NCI-H146 treated with DMSO at 0.1 percent for 48 hours (cell line): ENCODE results near the gene KCTD17.

ENCODE experiments used
- DNase-seq: peaks from one replicate; lab custom pipeline; 2025; ENCODE audit not compliant: unreplicated experiment; lab: John Stamatoyannopoulos, UW

The KCTD17 gene

DNA sequence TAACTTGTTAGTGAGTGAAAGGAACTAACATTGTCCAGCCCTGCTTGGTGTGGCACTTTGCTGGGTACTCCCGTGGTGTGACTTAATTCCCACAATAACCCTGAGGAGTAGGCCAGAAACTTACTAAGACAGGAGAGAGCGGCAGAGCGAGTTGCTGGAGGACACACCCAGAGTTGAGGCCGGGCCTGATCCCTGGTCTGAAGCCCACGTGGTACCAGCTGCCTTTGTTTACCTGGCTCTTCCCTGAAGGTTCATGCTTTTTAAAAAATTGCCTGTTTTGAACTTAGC, 31.4 kb upstream of the KCTD17 start:
- DNase-seq: no peak

DNA sequence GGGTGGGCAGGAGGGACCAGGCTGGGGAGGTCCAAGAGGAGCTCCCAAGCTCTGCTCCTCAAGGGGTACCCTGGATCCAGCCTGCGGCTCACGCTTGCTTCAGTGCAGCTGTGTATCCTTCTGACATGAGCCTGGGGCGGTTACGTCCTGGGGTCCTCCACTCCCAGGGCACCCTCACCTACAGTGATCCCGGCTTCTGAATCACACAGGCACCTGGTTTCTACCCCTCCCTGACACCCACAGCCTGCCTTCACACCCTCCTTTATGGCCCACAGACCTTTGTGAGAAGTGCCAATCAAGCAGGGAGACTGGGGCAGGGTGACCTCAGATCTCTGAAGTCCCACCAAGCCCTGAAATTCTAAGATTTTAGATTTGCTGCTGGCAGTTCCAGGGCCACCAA, 30.5 kb upstream of the KCTD17 start:
- DNase-seq: no peak

DNA sequence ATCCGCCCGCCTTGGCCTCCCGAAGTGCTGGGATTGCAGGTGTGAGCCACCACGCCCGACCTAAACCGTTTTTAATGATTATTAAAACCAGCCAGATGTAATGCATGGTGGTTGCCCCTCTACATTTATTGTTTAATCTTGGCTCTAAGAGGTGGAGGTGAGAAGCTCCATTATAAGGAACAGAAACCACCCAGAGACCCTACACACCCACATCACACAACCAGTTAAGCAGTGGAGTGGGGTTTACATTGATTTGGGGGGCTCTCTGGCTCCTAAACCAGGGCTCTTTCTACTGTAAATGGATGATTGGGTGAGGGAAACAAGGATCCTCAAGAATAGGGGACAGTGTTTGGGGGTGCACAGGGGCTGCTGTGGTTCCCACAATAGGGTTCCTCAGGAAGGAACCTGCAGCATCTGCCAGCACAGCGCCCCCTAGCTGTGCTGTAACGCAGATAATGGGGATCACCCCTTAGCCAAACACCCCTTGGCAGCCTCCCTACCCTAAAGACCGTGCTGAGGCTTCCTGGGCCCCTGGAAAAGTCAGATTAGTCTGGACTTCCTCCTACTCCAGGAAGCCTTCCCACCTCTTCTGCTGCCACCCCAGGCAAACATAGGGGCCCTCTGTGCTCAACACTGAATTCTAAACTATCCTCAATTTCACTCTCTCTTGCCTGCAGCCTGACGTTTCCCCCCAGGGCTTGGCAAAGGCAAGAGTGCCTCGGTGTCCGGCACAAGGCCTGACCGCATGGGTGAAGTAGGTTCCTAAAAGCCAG, 29.6 kb upstream of the KCTD17 start:
- DNase-seq: no peak

DNA sequence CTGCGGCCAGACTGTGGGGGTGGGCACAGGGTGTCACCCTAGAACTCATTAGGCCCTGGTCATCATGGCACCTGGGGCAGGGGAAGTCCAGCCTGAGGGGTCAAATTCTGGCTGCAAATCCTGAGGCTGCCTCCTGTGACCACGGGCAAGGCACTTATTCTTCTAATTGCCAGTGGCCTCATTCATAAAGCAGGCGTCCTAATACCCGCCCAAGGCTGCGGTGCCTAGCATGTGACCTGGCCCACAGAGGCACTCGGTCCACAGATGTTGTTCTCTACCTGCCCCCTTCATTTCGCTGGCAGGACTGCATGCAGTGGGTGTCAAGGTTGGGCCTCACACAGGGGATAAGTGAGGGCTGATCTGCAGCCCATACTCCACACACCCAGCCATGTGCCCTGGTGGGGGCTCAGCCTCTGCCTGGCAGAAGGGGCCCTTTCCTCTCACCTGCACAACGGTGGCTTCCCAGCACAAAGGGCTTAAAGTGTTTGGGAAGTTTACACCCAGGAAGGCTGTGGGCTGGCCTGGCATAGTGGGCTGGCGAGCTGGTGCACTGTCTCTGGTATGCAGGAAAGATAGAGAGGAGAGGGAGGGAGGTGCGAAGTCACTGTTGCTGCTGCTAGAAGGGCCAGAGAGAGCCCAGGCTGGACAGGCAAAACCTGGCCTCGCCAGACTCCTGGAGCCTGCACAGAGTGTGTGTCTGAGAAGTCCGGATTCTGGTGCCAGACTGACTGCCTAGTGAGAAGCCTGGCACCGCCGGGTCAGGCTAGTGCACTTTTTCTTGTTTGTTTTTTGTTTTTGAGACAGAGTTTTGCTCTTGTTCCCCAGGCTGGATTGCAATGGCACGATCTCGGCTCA, 28.8 kb upstream of the KCTD17 start:
- no peak for DNase-seq

DNA sequence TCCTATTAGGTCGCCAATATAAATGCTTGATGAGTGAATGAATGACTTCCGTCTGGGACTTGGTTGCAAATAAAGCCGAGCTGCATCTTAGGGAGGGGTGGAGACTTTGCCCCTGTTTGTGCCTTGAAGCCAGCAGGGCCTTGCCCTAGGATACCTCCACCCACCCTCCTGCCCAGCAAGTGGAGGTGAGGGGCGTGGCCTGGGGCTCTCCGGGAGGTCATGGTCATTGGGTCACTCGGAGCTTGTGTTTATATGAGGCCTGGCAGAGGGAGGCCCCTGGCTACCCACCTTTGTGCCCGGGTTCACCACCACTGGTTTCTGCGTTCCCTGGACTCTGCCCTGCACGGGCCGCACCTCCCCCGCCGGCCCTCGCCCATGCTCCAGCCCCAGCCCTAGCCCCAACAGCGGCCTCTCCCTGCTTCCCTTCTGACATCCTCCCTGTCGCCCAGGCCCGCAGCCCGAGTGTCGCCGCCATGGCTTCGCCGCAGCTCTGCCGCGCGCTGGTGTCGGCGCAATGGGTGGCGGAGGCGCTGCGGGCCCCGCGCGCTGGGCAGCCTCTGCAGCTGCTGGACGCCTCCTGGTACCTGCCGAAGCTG, 27.7 kb upstream of the KCTD17 start:
- DNase-seq: no peak

DNA sequence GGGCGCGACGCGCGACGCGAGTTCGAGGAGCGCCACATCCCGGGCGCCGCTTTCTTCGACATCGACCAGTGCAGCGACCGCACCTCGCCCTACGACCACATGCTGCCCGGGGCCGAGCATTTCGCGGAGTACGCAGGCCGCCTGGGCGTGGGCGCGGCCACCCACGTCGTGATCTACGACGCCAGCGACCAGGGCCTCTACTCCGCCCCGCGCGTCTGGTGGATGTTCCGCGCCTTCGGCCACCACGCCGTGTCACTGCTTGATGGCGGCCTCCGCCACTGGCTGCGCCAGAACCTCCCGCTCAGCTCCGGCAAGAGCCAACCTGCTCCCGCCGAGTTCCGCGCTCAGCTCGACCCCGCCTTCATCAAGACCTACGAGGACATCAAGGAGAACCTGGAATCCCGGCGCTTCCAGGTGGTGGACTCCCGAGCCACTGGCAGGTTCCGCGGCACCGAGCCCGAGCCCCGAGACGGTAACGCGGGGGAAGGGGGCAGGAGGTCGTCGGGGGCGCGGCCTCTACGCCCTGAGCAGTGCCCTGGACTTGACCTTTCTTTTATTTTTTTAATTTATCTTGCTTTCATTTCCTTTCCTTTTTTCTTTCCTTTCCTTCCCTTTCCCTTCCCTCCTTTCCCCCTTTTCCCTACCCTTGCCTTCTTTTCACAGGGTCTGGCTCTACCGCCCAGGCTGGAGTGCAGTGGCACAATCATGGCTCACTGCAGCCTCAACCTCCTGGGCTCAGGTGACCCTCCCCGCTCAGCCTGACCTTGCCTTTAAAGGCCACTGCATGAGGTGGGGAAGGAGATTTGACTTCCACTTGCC, 27.0 kb upstream of the KCTD17 start:
- no peak for DNase-seq

DNA sequence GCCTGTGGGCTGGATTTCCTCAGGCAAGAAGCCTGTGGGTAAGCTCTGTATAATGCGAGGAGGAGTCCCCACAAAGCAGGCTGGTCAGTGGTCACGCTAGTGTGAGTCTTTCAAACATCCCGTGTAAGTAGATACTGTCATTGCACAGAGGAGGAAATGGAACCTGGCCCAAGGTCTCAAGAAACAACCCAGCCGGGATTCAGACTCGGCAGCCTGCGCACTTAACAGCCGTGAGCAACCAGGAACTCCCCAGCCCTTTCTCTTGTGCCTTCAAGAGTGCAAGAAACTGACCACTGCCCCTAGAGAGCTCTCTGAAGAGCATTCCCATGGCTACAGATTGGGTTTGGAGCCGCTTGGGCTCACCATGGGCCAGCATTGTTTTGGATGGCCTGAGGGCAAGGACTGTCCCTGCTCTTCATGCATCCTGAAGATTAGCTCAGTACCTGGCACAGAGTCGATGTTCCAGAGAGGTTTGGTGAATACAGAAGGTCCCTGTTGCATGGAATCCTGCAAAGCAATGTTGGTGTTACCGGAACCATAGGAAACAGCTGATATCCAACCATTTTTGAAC, 26.0 kb upstream of the KCTD17 start:
- DNase-seq: no peak

DNA sequence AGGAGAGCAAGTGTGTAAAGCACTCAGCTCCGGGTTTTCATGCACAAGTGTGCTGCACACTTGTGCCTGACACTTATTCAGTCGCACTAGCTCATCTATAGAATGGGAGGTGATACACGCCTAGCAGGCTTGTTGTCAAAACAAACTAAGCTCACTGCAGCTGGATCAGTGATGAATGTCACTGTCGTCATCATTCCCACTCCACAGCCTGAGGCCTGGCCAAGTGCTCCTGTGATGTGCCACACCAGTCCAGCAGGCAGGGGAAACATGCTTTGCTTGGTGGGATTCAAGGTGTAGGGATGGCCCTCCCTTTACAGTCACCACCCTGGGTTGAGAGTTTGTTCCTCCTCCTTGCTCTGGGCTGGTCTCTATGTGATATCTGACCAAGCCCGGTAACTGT, 25.2 kb upstream of the KCTD17 start:
- DNase-seq: no peak

DNA sequence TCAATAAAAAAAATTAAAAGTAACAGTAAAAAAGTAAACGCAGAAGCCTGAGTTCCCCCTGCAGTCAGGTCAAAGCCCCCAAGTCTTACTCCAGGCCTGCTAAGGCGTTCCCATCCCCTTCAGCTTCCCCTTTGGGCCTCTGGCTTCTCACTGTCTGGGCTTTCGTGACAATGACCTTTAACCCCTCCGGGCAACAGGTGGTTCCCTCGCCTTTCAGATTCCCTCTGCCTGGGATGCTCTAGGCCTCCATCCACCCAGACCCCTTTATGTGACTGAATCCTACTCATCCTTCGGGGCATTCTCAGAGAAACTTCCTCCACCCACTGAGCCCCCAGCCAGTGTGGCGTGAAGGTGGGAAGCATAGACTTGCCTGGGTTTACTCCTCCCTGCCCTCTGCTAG, 24.0 kb upstream of the KCTD17 start:
- no peak for DNase-seq

DNA sequence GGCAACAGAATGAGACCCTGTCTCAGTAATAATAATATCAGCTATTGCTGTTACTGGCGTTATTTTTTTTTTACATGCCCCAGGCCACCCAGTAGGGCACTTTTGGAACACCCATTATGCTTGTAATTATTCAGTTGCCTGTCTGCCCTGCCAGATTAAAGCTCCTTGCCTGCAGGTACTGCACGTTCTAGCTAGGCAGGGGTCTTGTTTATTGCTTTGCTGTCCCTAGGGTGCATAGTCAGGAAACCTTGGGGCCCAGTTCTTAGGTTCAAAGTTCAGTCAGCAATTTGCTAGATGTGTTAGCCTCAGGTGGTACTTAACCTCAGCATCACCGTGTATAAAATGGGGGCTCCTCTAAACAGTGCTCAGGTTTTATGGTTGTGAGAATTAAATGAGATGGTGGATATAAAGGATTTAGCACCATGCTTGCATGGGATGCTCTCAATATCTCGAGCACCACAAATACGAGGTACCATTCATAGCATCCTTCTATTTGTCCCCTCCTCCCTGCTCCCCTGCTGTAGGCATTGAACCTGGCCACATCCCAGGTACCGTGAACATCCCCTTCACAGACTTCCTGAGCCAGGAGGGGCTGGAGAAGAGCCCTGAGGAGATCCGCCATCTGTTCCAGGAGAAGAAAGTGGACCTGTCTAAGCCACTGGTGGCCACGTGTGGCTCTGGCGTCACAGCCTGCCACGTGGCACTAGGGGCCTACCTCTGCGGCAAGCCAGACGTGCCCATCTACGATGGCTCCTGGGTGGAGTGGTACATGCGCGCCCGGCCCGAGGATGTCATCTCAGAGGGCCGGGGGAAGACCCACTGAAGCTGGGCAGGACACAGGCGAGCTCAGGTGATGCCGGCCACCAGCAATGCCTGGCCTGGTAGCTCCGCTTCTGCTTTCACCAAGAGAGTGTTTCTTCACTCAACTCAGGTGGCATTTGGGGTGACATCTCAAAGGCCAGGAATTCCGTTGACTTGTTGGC, 22.6 kb upstream of the KCTD17 start:
- no peak for DNase-seq

DNA sequence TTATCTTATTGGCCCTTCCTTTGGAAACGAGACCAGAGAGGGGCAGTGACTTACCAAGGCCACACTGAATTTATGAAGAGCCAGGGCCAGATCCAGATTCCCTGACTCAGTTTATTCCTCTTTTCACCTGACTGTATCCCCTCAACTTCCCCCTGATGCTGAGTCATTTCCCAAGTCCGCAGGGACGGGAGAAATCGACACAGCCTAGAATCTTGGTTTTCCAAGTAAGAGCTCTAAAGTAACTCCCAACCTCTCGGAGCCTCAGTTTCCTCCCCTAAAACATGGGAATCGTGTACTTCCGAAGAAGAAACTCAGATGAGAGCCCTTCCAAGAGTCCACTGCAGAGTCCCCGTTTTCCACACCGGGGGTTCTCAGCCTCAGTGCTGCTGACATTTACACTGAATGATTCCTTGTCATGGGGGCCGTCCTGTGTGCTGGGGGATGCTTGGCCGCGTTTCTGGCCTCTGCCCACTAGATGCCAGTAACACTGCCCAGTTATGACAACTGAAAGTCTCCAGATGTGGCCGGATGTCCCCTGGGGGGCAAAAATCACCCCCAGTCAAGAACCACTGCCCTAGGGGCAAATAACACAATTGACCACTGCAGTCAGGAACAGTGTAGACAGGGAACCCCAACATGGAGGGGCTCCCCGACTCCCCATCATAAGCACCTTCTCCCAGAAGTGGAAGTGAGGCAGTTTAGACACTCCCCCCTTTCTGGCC, 20.8 kb upstream of the KCTD17 start:
- DNase-seq: no peak

DNA sequence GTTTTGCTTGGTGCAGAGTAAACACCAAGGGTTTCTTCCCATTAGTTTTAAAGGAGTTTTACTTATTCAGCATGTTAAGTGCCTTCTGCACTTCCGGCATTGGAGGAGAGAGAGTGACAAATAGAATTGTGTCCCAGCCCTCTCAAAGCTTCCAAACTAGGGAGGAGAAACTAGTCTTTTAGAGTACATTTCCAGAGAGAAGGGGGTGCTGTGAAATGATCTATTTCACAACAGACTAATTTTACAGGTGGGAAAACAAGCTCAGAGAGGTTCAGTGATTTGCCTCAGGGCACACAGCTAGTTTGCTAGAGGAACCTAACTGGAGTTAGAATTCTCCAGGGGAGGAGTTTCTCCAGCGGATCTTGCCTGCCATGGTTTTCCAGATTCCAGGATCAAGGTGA, 19.4 kb upstream of the KCTD17 start:
- DNase-seq: no peak

DNA sequence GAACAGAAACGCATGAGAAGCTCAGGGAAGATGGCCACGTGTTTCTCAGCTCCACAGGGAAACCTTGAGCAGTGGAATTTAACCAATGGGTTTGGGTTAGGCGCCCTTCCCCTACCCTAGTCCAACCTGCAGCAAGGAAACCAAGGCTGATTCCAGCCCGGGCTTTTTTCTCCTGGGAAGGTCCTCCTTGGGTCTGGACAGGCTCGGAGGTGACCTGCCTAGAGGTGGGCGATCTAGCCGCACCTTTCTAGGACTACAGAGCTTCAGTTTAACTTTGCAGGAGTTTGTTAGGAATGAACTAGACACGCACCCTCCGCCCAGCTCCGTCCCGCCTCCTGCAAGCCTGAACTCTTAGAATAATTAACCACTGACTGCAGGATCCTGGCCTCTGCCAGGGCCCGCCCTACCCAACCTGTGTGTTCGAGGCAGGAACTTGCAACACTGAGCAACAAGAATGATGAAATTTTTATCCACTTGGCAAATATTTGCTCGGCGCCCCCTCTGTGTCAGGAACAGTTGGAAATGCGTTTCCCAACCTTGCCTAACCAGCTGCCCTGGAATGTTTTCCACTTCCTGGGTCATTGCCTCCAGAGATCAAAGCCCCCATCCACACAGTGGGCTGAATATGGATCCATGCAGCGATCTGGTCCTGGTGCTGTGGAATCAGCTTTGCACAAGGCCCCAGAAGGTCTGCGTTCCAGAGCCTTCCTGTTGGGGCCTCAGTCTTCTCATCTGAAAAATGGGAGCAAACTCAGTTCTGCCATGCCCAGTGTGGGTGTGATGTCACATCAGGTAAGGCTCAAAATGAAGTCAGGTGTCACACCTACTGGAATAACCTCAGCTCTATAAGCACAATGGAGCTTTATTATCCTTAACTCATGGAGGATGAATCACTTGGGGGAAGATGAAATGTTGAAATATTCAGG, 18.7 kb upstream of the KCTD17 start:
- no peak for DNase-seq

DNA sequence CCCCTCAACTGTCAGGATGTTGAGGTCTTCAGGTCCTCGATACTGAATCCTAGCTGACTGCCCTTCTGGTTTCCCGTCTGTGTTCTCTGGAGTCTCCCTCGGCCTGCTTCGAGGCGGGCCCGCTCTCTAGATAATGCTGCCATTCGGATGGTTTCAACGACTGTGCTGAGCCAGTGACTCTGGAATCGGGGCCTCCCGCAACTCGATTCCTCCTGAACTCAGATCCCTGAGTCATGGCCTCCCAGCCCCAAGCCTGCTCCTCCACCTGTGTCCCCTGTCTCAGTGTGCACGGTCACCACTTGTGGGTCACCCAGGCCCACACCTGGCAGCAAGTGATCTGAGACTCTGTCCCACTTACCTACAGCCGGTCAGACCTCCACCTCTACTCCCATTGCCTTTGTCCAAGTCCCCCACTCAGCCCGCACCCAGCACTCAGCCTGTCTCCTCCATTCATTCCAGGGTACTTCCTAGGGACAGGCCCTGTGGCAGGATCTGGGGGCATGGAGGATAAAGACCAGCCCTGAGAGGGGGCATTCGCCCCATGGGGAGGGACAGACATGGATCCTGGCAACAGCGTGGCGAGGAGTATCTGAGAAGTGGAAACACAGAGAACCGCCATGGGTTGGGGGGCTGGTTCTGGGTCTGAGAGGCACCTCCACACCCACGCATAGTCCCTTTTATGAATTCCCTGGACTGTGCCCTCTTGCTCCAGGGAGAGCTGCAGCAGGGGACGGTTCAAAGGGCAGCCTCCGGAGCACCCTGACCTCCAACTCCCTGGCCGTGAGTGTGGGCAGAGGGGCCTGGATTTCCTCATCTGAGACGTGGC, 17.7 kb upstream of the KCTD17 start:
- DNase-seq: no peak

DNA sequence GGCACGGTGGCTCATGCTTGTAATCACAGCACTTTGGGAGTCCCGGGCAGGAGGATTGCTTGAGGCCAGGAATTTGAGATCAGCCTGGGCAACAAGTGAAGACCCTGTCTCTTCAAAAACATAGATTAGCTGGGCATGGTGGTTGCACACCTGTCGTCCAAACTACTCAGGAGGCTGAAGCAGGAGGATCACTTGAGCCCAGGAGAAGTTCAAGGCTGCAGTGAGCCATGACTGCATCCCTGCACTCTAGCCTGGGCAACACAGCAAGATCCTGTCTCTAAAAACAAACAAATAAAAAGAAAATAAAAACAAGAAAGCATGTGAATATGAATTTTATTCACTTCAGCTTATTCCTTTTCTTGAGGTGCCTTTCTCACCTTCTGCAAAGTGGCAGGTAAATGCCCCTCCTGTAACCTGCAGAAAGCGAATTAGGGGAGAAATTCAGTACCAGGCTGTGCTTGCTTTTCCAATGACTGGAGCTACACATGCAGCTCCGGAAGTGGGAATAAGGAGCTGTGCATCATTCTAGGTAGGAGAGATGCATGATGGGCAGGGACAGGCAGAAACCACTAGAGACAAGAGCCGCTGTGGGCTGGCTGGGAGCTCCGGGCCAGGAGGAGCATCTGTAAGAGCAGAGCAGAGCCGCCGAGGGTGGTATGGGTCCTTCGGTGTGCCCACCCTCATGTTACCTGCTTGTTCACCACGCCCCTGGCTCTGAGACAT, 14.7 kb upstream of the KCTD17 start:
- no peak for DNase-seq

DNA sequence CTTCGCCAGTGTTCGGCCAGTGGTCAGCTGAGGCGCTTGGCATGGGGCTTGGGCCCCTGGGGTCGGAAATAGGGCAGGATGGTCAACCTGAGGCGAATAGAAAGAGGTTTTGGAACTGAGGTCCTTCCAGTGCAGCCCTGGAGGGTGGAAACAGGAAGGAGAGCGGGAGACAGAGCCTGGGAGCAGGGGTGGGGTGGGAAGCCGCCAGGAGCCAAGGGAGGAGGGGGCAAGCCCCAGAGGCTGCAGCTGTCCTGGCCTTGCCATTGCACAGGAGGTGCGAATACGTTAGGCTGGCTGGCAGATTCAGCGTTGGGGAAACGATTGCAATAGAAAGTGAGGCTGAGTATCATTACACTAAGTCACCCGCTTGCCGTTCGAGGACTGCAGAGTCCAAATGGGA, 13.9 kb upstream of the KCTD17 start:
- DNase-seq: no peak

DNA sequence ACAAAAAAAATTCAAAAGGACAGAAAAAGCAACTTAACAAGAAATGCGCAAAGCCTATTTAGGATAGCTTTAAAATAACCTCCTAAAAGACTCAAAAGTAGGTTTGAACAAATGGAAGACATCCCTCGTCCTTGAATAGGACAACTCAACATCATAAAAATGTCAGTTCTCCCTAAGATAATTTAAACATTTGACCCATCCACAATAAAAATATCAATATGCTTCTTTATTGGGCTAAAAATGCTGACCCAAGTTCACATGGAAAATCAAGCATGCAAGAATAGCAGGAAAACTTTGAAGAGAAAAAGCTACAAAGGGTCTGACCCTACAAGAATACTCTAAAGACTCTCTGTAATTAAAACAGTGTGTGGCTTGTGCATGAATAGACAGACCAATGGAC, 12.1 kb upstream of the KCTD17 start:
- DNase-seq: no peak
